H9 (cell line): ENCODE measurements around the gene CALY. TPM values are rescaled to one million over a fixed set of nuclear protein-coding genes. Genes with fewer than 3 reads are reported as not detected.

ENCODE experiments used
- DNase-seq: peaks from one replicate; pipeline ENCODE4 v3.0.0-alpha.2; 2017
- H2AFZ ChIP-seq: one replicate; pipeline ENCODE4 v1.6.1; 2013; ENCODE audit warnings: mild to moderate bottlenecking, low read length, control low read depth, moderate library complexity
- H2AK5ac ChIP-seq: 2 replicates; pipeline ENCODE4 v1.6.1; 2013; ENCODE audit warnings: low read length, control low read depth, mixed read lengths; ENCODE audit not compliant: insufficient read length
- H2BK120ac ChIP-seq: one replicate; pipeline ENCODE4 v1.6.1; 2013; ENCODE audit warnings: low read depth, mild to moderate bottlenecking, low read length, control low read depth, inconsistent platforms; ENCODE audit not compliant: poor library complexity, severe bottlenecking
- H2BK12ac ChIP-seq: 2 replicates; pipeline ENCODE4 v1.6.1; 2013; ENCODE audit warnings: low read length, control low read depth, mixed read lengths, low read depth; ENCODE audit not compliant: insufficient read length
- H2BK15ac ChIP-seq: 2 replicates; pipeline ENCODE4 v1.6.1; 2013; ENCODE audit warnings: low read depth, low read length, control low read depth
- H2BK20ac ChIP-seq: one replicate; pipeline ENCODE4 v1.6.1; 2013; ENCODE audit warnings: low read depth, mild to moderate bottlenecking, low read length, control low read depth, inconsistent platforms; ENCODE audit not compliant: poor library complexity, severe bottlenecking
- H2BK5ac ChIP-seq: 2 replicates; pipeline ENCODE4 v1.6.1; 2013; ENCODE audit warnings: low read length, control low read depth, mixed read lengths; ENCODE audit not compliant: insufficient read length
- H3K14ac ChIP-seq: 2 replicates; pipeline ENCODE4 v1.6.1; 2013; ENCODE audit warnings: low read length, control low read depth; ENCODE audit not compliant: insufficient read depth
- H3K18ac ChIP-seq: 2 replicates; pipeline ENCODE4 v1.6.1; 2013; ENCODE audit warnings: low read depth, mild to moderate bottlenecking, mixed read lengths, low read length, control low read depth; ENCODE audit not compliant: insufficient read length
- H3K23ac ChIP-seq: 2 replicates; pipeline ENCODE4 v1.6.1; 2013; ENCODE audit warnings: low read length, control low read depth, mixed read lengths, low read depth; ENCODE audit not compliant: insufficient read length
- H3K23me2 ChIP-seq: 2 replicates; pipeline ENCODE4 v1.6.1; 2013; ENCODE audit warnings: low read depth, mild to moderate bottlenecking, mixed read lengths, low read length, control low read depth; ENCODE audit not compliant: insufficient read length, poor library complexity, severe bottlenecking
- H3K27ac ChIP-seq: 2 replicates; pipeline ENCODE4 v1.5.1; 2013; ENCODE audit warnings: low read length, control low read depth, mixed read lengths, low read depth; ENCODE audit not compliant: insufficient read length
- H3K27me3 ChIP-seq: 2 replicates; pipeline ENCODE4 v1.6.1; 2013; ENCODE audit warnings: low read length, control low read depth, inconsistent platforms; ENCODE audit not compliant: insufficient read depth
- H3K4ac ChIP-seq: 2 replicates; pipeline ENCODE4 v1.6.1; 2013; ENCODE audit warnings: low read depth, mild to moderate bottlenecking, control low read depth, inconsistent platforms, low read length, moderate library complexity
- H3K4me1 ChIP-seq: 2 replicates; pipeline ENCODE4 v1.6.1; 2013; ENCODE audit warnings: low read length, control low read depth, inconsistent platforms; ENCODE audit not compliant: insufficient read depth
- H3K4me2 ChIP-seq: 2 replicates; pipeline ENCODE4 v1.6.1; 2013; ENCODE audit warnings: low read length, control low read depth, mixed read lengths; ENCODE audit not compliant: insufficient read length, insufficient read depth
- H3K56ac ChIP-seq: 2 replicates; pipeline ENCODE4 v1.6.1; 2013; ENCODE audit warnings: low read depth, mild to moderate bottlenecking, mixed read lengths, low read length, control low read depth; ENCODE audit not compliant: insufficient read length
- H3K79me1 ChIP-seq: 2 replicates; pipeline ENCODE4 v1.6.1; 2013; ENCODE audit warnings: low read depth, mild to moderate bottlenecking, moderate library complexity, low read length, control low read depth, inconsistent platforms; ENCODE audit not compliant: insufficient read depth, poor library complexity, severe bottlenecking
- H3K79me2 ChIP-seq: 2 replicates; pipeline ENCODE4 v1.6.1; 2013; ENCODE audit warnings: low read length, control low read depth, inconsistent platforms; ENCODE audit not compliant: insufficient read depth
- H3K9ac ChIP-seq: 2 replicates; pipeline ENCODE4 v1.6.1; 2013; ENCODE audit warnings: low read length, control low read depth, mixed read lengths; ENCODE audit not compliant: insufficient read length; ENCODE audit errors: extremely low read depth
- H3K9me3 ChIP-seq: one replicate; pipeline ENCODE4 v1.6.1; 2013; ENCODE audit warnings: low read depth, low read length, inconsistent platforms; ENCODE audit not compliant: control insufficient read depth
- H3T11ph ChIP-seq: one replicate; pipeline ENCODE4 v1.6.1; 2013; ENCODE audit warnings: mild to moderate bottlenecking, low read length, control low read depth, inconsistent platforms
- H4K20me1 ChIP-seq: one replicate; pipeline ENCODE4 v1.6.1; 2013; ENCODE audit not compliant: control insufficient read depth, insufficient read length, insufficient read depth
- H4K5ac ChIP-seq: 2 replicates; pipeline ENCODE4 v1.6.1; 2013; ENCODE audit warnings: low read depth, mild to moderate bottlenecking, mixed read lengths, low read length, control low read depth; ENCODE audit not compliant: insufficient read length
- H4K8ac ChIP-seq: replicated peaks from 2 replicates; pipeline ENCODE4 v1.6.1; 2013; ENCODE audit warnings: low read length, control low read depth, mixed read lengths, low read depth; ENCODE audit not compliant: insufficient read length
- H4K91ac ChIP-seq: 2 replicates; pipeline ENCODE4 v1.6.1; 2013; ENCODE audit warnings: low read depth, mild to moderate bottlenecking, moderate library complexity, mixed read lengths, low read length, control low read depth; ENCODE audit not compliant: insufficient read length
- H3K27ac Mint-ChIP-seq, 3 experiments: 2 replicates in 2 of 3; 3 replicates in 1 of 3; pipeline ENCODE4 v1.8.0; 2020 to 2021; ENCODE audit warnings: mixed read lengths in 3 of 3, mild to moderate bottlenecking in 1 of 3, moderate library complexity in 1 of 3
- H3K27me3 Mint-ChIP-seq: 2 replicates; pipeline ENCODE4 v1.8.0; 2021; ENCODE audit warnings: low read depth, mild to moderate bottlenecking, moderate library complexity, mixed read lengths
- H3K36me3 Mint-ChIP-seq, 3 experiments: 2 replicates in 2 of 3; 3 replicates in 1 of 3; pipeline ENCODE4 v1.8.0; 2020 to 2021; ENCODE audit warnings: low read depth in 3 of 3, mixed read lengths in 3 of 3; ENCODE audit not compliant: insufficient read depth in 1 of 3
- H3K4me1 Mint-ChIP-seq, 2 experiments: 2 replicates each; pipeline ENCODE4 v1.8.0; 2020; ENCODE audit warnings: mixed read lengths in 2 of 2
- H3K4me3 Mint-ChIP-seq, 2 experiments: 2 replicates in 1 of 2; 3 replicates in 1 of 2; pipeline ENCODE4 v1.8.0; 2020 to 2021; ENCODE audit warnings: mild to moderate bottlenecking in 2 of 2, mixed read lengths in 2 of 2, moderate library complexity in 1 of 2
- H3K9me3 Mint-ChIP-seq, 2 experiments: 2 replicates in 1 of 2; 3 replicates in 1 of 2; pipeline ENCODE4 v1.8.0; 2020; ENCODE audit warnings: mild to moderate bottlenecking in 2 of 2, mixed read lengths in 2 of 2, moderate library complexity in 1 of 2
- CTCF ChIP-seq: fragments of 200-600 bp; sonication (generic); conservative IDR thresholded peaks from 3 replicates; pipeline ENCODE4 v1.8.0; 2021; ENCODE audit warnings: antibody characterized with exemption, mild to moderate bottlenecking
- WGBS: extraction: QIAGEN DNeasy Blood & Tissue Kit; methylation state at CpG from one replicate; pipeline ENCODE4 v1.1.7; 2013; ENCODE audit warnings: missing lambda C conversion rate, low lambda C conversion rate, mixed read lengths; ENCODE audit not compliant: insufficient read length; ENCODE audit errors: extremely low coverage; 5-methylcytosine and 5-hydroxymethylcytosine counted together
- total RNA-seq: library from RNA; stranded (reverse); gene quantifications from 2 replicates; pipeline ENCODE4 v1.2.1, GENCODE V29; 2021

CALY gene
- total RNA-seq, 1 experiment from 2014 or later, result 2.9 TPM

- no peak overlapping the region for H3K14ac ChIP-seq
- H2AK5ac ChIP-seq, result no peak overlapping the region
- H3K27me3 Mint-ChIP-seq, result peaks cover 8% of the 10 kb centered on the region
- peaks cover 0 to 3% (median 3%) of the 10 kb centered on the region in 3 experiments; a peak in 1 of 7 replicates for H3K36me3 Mint-ChIP-seq
- no peak overlapping the region for H2BK5ac ChIP-seq
- no peak overlapping the region for H3K9ac ChIP-seq
- H3K56ac ChIP-seq, result no peak overlapping the region
- H3K4ac ChIP-seq, result no peak overlapping the region
- H4K20me1 ChIP-seq, result no peaks in the 10 kb centered on the region
- H2AFZ ChIP-seq, result no peak overlapping the region
- no peak overlapping the region for H2BK120ac ChIP-seq
- H3K9me3 ChIP-seq, result no peaks in the 10 kb centered on the region
- no peak overlapping the region for H3T11ph ChIP-seq
- H3K18ac ChIP-seq, result no peak overlapping the region
- no peak overlapping the region for H4K8ac ChIP-seq
- no peaks in the 10 kb centered on the region for H3K79me2 ChIP-seq
- no peak overlapping the region for H2BK20ac ChIP-seq
- H2BK12ac ChIP-seq, result no peak overlapping the region
- DNase-seq, result no peak
- TF ChIP-seq CTCF, result no peak
- H3K9me3 Mint-ChIP-seq, result no peaks in the 10 kb centered on the region
- H3K79me1 ChIP-seq, result no peaks in the 10 kb centered on the region
- no peak overlapping the region for H4K5ac ChIP-seq
- H3K4me1 ChIP-seq, result no peaks in the 10 kb centered on the region
- no peak overlapping the region; a peak in 1 of 5 replicates for H3K4me3 Mint-ChIP-seq
- H4K91ac ChIP-seq, result no peak overlapping the region
- WGBS, result no CpG with 5 or more reads among the region's 16 CpGs
- no peaks in the 10 kb centered on the region for H3K23me2 ChIP-seq
- peaks cover 2 to 10% of the 10 kb centered on the region in 2 experiments; a peak in 2 of 4 replicates for H3K4me1 Mint-ChIP-seq
- no peak overlapping the region for H3K4me2 ChIP-seq
- no peak overlapping the region for H3K23ac ChIP-seq
- no peaks in the 10 kb centered on the region for H3K27me3 ChIP-seq
- H2BK15ac ChIP-seq, result no peak overlapping the region
- H3K27ac Mint-ChIP-seq, result no peak overlapping the region
- no peak overlapping the region for H3K27ac ChIP-seq
Measured at GRCh38 chr10:133353988-133354605, 17.4 kb upstream of the CALY start.
